ENCODE measurements around the gene DENND4A. TPM values are rescaled to one million over a fixed set of nuclear protein-coding genes. Genes with fewer than 3 reads are reported as not detected.

The DENND4A gene
- 10 to 100 TPM; 27.1 to 75.3 (median 52.8) TPM for total RNA-seq

GRCh38 chr15:65792138-65792987 is at the start of gene DENND4A:
Gene DENND4A, minus strand, starts transcription at chr15:65792293. Its CDS starts 35,843 bp downstream, at chr15:65756450.
- Histone ChIP-seq H3K36me3 (no peaks in the 10 kb centered on the region), H3K4me3 (peak within 1 kb of the TSS; percentile 74 to 92), H3K4me1 (no peaks in the 10 kb centered on the region), H3K27me3 (no peaks in the 10 kb centered on the region), H3K9me3 (no peaks in the 10 kb centered on the region), H3K27ac (peak within 1 kb of the TSS; percentile 93 to 97)
- intact Hi-C loops (cut with DNase I; ENCODE audit: low total_unique reads) = no loop called here
- peak; percentile 98 to 99 for DNase-seq
- TF ChIP-seq CTCF (IDR thresholded peaks at IDR 0.05) (no peak), POLR2A (IDR thresholded peaks at IDR 0.05) (peak; percentile 78 to 87)

GRCh38 chr15:65841121-65841930 is 49.2 kb upstream of the DENND4A start:
- TF ChIP-seq CTCF (IDR thresholded peaks at IDR 0.05) (no peak), POLR2A (IDR thresholded peaks at IDR 0.05) (no peak)
- no peak overlapping the region for H3K27ac ChIP-seq
- no peaks in the 10 kb centered on the region for H3K36me3 ChIP-seq
- no peaks in the 10 kb centered on the region for H3K9me3 ChIP-seq
- no peak for DNase-seq
- intact Hi-C loops (cut with DNase I; ENCODE audit: low total_unique reads) = no loop called here
- no peaks in the 10 kb centered on the region for H3K4me1 ChIP-seq
- H3K4me3 ChIP-seq = no peak overlapping the region
- H3K27me3 ChIP-seq = no peaks in the 10 kb centered on the region

GRCh38 chr15:65839985-65840384 is 47.9 kb upstream of the DENND4A start:
- TF ChIP-seq POLR2A (IDR thresholded peaks at IDR 0.05) (no peak), CTCF (IDR thresholded peaks at IDR 0.05) (no peak)
- Histone ChIP-seq H3K4me1 (no peaks in the 10 kb centered on the region), H3K27me3 (no peaks in the 10 kb centered on the region), H3K4me3 (no peak overlapping the region), H3K27ac (no peak overlapping the region), H3K9me3 (no peaks in the 10 kb centered on the region), H3K36me3 (no peaks in the 10 kb centered on the region)
- DNase-seq = no peak
- intact Hi-C loops (cut with DNase I; ENCODE audit: low total_unique reads) = no loop called here

- H3K4me3 ChIP-seq = no peak overlapping the region
Observed at GRCh38 chr15:65839354-65839901, 47.3 kb upstream of the DENND4A start.

More at GRCh38 chr15:65839354-65839901, 47.3 kb upstream of the DENND4A start:
- Histone ChIP-seq H3K4me1 (no peaks in the 10 kb centered on the region), H3K9me3 (no peaks in the 10 kb centered on the region), H3K27me3 (no peaks in the 10 kb centered on the region), H3K36me3 (no peaks in the 10 kb centered on the region), H3K27ac (no peak overlapping the region)
- DNase-seq = no peak
- TF ChIP-seq CTCF (IDR thresholded peaks at IDR 0.05) (no peak), POLR2A (IDR thresholded peaks at IDR 0.05) (no peak)
- intact Hi-C loops (cut with DNase I; ENCODE audit: low total_unique reads) = no loop called here

Data from uterus (tissue), 4 donors.